LNCAP (cell line): ENCODE data around the gene SIRT2.

Source experiments
- CTCF ChIP-seq: fragments of 450-650 bp; IDR thresholded peaks from 2 replicates; pipeline ENCODE4 v1.5.1; 2017; ENCODE audit warnings: mild to moderate bottlenecking

The SIRT2 gene

DNA sequence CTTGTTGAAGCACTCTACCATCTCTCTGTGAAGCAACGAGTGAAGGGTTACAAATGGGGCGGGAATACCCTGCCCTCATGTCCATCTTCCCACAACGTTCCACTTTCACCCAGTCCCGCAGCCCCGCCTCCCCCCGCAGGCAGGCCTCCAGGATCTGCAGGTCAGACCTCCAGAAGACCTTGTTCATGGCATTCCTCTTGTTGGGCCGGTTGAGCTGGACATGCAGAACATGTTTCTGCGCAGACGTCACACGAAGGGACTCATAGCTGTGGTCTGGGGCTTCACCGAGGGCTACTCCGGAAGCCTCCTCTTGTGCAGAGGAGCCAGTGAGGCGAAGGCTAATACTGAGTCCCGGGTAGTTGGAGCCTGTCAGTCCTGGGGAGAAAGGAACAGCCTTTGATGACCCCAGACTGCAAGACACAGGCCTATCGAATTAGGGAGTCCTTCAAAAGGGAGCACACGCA is 68.2 kb downstream of the SIRT2 start:
- TF ChIP-seq CTCF, result no peak

GRCh38 chr19:38830039-38830733 is 69.2 kb downstream of the SIRT2 start:
- no peak for TF ChIP-seq CTCF
